C4-2B (cell line): ENCODE measurements around the gene ACOXL.

Experiments
- CTCF ChIP-seq: fragments of 450-650 bp; conservative IDR thresholded peaks from 2 replicates; pipeline ENCODE4 v1.5.1; 2017; ENCODE audit warnings: mild to moderate bottlenecking
- ZFX ChIP-seq: fragments of 450-650 bp; IDR thresholded peaks from 2 replicates; pipeline ENCODE4 v1.6.1; 2017

- no peak for TF ChIP-seq ZFX
- TF ChIP-seq CTCF, result no peak
Measured at GRCh38 chr2:110737783-110738182, 5.4 kb downstream of the ACOXL start.
